GM23338 (cell line): ENCODE results near the gene FAXC. TPM values are rescaled to one million over a fixed set of nuclear protein-coding genes. Genes with fewer than 3 reads are reported as not detected.
A peak's percentile ranks its signal among the peaks of the same experiment; 100 is the strongest.
"Not testable (repeated sequence)": the region's sequence is repeated elsewhere in the genome, so short reads cannot be mapped to it uniquely, and the experiment has no call there.

Experiments used
- ATAC-seq: fragments of 200-7000 bp; cut with Tn5 transposase; 3 replicates; pipeline ENCODE4 v1.9.1; 2020
- DNase-seq: peaks from one replicate; pipeline ENCODE4 v3.0.0-alpha.2; 2015; ENCODE audit warnings: low spot score
- H2AFZ ChIP-seq: fragments of 200-600 bp; sonication (generic); 2 replicates; pipeline ENCODE4 v1.8.0; 2016; ENCODE audit warnings: antibody characterized with exemption, mild to moderate bottlenecking, moderate library complexity
- H3F3A ChIP-seq: fragments of 200-600 bp; sonication (generic); replicated peaks from 2 replicates; pipeline ENCODE4 v1.8.0; 2017; ENCODE audit warnings: antibody characterized with exemption, mixed run types, low read depth
- H3K27ac ChIP-seq: fragments of 200-600 bp; sonication (generic); 2 replicates; pipeline ENCODE4 v1.6.1; 2016; ENCODE audit warnings: low read depth
- H3K27me3 ChIP-seq: fragments of 200-600 bp; sonication (generic); 2 replicates; pipeline ENCODE4 v1.8.0; 2016; ENCODE audit warnings: mild to moderate bottlenecking, mixed run types, moderate library complexity; ENCODE audit not compliant: insufficient read depth
- H3K36me3 ChIP-seq: fragments of 200-600 bp; sonication (generic); 2 replicates; pipeline ENCODE4 v1.8.0; 2016; ENCODE audit warnings: mild to moderate bottlenecking; ENCODE audit not compliant: insufficient read depth
- H3K4me1 ChIP-seq: fragments of 200-600 bp; sonication (generic); 2 replicates; pipeline ENCODE4 v1.8.0; 2016; ENCODE audit warnings: mild to moderate bottlenecking, moderate library complexity; ENCODE audit not compliant: insufficient read depth
- H3K4me2 ChIP-seq: fragments of 200-600 bp; sonication (generic); 2 replicates; pipeline ENCODE4 v1.7.1; 2017; ENCODE audit warnings: mixed run types
- H3K4me3 ChIP-seq: fragments of 200-600 bp; sonication (generic); 2 replicates; pipeline ENCODE4 v1.6.1; 2016; ENCODE audit warnings: mixed run types
- H3K79me2 ChIP-seq: fragments of 200-600 bp; sonication (generic); replicated peaks from 2 replicates; pipeline ENCODE4 v1.8.0; 2017; ENCODE audit warnings: mild to moderate bottlenecking; ENCODE audit not compliant: insufficient read depth
- H3K9me2 ChIP-seq: fragments of 200-600 bp; sonication (generic); 2 replicates; pipeline ENCODE4 v1.8.0; 2017; ENCODE audit not compliant: insufficient read depth
- H4K20me1 ChIP-seq: fragments of 200-600 bp; sonication (generic); replicated peaks from 2 replicates; pipeline ENCODE4 v1.8.0; 2017; ENCODE audit warnings: mild to moderate bottlenecking; ENCODE audit not compliant: insufficient read depth
- H3K27ac Mint-ChIP-seq: 2 replicates; pipeline ENCODE4 v1.8.0; 2020; ENCODE audit warnings: inconsistent platforms, mild to moderate bottlenecking, moderate library complexity, mixed read lengths
- H3K27me3 Mint-ChIP-seq: 3 replicates; pipeline ENCODE4 v1.8.0; 2022; ENCODE audit warnings: low read depth, mild to moderate bottlenecking, moderate library complexity, mixed read lengths, inconsistent platforms; ENCODE audit not compliant: insufficient read depth, poor library complexity
- H3K36me3 Mint-ChIP-seq: 3 replicates; pipeline ENCODE4 v1.8.0; 2021; ENCODE audit warnings: low read depth, mild to moderate bottlenecking, inconsistent platforms, moderate library complexity, mixed read lengths
- H3K4me1 Mint-ChIP-seq: 3 replicates; pipeline ENCODE4 v1.8.0; 2020; ENCODE audit warnings: mild to moderate bottlenecking, inconsistent platforms, mixed read lengths
- H3K4me3 Mint-ChIP-seq: 3 replicates; pipeline ENCODE4 v1.8.0; 2021; ENCODE audit warnings: moderate library complexity, mild to moderate bottlenecking, inconsistent platforms, mixed read lengths
- H3K9me3 Mint-ChIP-seq: 3 replicates; pipeline ENCODE4 v1.8.0; 2020; ENCODE audit warnings: moderate library complexity, mild to moderate bottlenecking, inconsistent platforms, mixed read lengths
- CREB1 ChIP-seq: fragments of 250-450 bp; sonication (Bioruptor Pico); IDR thresholded peaks from 2 replicates; pipeline ENCODE4 v1.5.0; 2020; ENCODE audit warnings: low read depth, mild to moderate bottlenecking, moderate library complexity
- NANOG ChIP-seq: IDR thresholded peaks from 2 replicates; pipeline ENCODE4 v1.6.1; 2016; ENCODE audit warnings: antibody characterized with exemption, borderline replicate concordance
- polyA plus RNA-seq: library from polyadenylated mRNA; unstranded; fragments of >200 nt; fragmentation: Nextera tagmentation; extraction: Ambion mirVana; gene quantifications from 2 replicates; pipeline ENCODE4 v1.2.1, GENCODE V29; 2016
- total RNA-seq: library from RNA; depleted of rRNA; stranded (reverse); fragments of >200 nt; shearing (Covaris generic); gene quantifications from 2 replicates; pipeline ENCODE4 v1.2.3, GENCODE V29; 2014
- TF ChIP-seq, protein P1 (sequence below): IDR thresholded peaks from one replicate; pipeline ENCODE4 v1.6.1; 2018; ENCODE audit warnings: antibody characterized with exemption; ENCODE audit not compliant: unreplicated experiment
- TF ChIP-seq, protein P2 (sequence below), 2 experiments: fragments of 200-600 bp in 1 of 2; sonication (generic) in 1 of 2; conservative IDR thresholded peaks; 2 replicates each; pipeline versions ENCODE4 v1.5.1 to v1.6.1; 2016 to 2017; ENCODE audit warnings: antibody characterized with exemption in 2 of 2, low read depth in 2 of 2, mild to moderate bottlenecking in 2 of 2, moderate library complexity in 1 of 2
- TF ChIP-seq, protein P3 (sequence below): IDR thresholded peaks from 2 replicates; pipeline ENCODE4 v1.6.1; 2016; ENCODE audit warnings: antibody characterized with exemption

The FAXC gene
- total and polyA plus RNA-seq, 2 experiments from 2014 or later, result 10.5 to 15.2 TPM

DNA sequence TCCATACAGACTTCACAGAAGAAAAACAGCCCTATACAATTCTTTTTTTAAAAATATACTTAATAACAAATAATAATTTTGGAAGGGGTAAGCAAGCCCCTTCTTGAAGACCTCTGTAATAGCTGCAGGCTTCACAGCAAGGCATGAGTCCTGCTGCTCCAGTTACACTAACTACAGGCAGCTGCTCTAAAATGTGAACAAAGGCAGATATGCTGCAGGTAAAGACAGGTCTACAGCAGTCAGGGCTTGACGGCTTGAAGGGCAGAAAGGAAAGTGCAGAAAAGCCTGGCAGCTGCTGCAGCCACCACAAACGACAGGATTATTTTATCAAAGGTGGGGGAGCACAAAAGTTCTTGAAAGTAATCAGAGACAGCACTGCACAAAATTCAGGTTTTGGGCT, 11.3 kb downstream of the FAXC start (continued):
- TF ChIP-seq, protein P1, sequence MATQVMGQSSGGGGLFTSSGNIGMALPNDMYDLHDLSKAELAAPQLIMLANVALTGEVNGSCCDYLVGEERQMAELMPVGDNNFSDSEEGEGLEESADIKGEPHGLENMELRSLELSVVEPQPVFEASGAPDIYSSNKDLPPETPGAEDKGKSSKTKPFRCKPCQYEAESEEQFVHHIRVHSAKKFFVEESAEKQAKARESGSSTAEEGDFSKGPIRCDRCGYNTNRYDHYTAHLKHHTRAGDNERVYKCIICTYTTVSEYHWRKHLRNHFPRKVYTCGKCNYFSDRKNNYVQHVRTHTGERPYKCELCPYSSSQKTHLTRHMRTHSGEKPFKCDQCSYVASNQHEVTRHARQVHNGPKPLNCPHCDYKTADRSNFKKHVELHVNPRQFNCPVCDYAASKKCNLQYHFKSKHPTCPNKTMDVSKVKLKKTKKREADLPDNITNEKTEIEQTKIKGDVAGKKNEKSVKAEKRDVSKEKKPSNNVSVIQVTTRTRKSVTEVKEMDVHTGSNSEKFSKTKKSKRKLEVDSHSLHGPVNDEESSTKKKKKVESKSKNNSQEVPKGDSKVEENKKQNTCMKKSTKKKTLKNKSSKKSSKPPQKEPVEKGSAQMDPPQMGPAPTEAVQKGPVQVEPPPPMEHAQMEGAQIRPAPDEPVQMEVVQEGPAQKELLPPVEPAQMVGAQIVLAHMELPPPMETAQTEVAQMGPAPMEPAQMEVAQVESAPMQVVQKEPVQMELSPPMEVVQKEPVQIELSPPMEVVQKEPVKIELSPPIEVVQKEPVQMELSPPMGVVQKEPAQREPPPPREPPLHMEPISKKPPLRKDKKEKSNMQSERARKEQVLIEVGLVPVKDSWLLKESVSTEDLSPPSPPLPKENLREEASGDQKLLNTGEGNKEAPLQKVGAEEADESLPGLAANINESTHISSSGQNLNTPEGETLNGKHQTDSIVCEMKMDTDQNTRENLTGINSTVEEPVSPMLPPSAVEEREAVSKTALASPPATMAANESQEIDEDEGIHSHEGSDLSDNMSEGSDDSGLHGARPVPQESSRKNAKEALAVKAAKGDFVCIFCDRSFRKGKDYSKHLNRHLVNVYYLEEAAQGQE, result no peak
- TF ChIP-seq NANOG, result no peak
- TF ChIP-seq CREB1, result no peak

DNA sequence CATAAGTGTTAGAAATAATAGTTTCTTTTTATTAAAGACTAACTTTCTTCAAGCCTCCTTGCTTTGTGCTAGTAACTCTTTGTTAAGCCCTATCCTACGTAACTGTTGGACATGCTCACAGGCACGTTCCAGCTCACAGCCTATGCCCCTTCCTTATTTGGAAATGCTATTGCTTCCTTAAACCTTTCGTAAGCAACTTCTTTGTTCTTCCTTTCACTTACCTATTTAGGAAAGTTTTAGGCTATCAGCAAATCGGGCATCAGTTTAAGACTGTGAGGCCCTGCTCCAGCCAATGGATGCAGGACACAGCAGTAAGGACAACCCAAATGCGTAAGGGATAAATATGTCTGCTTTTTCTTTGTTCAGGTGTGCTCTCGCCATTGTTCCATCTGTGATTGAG, 14.2 kb downstream of the FAXC start:
- H3K4me1 ChIP-seq, H3K9me2 ChIP-seq, H3K79me2 ChIP-seq, H3K9me3 Mint-ChIP-seq, H2AFZ ChIP-seq, H3K4me3 Mint-ChIP-seq, H3K4me2 ChIP-seq, H3K27me3 Mint-ChIP-seq, H3K4me3 ChIP-seq, H3F3A ChIP-seq, H3K27me3 ChIP-seq, H3K36me3 ChIP-seq, H3K36me3 Mint-ChIP-seq, H4K20me1 ChIP-seq: not testable (repeated sequence)
- ATAC-seq, result peak; percentile 49
- H3K27ac Mint-ChIP-seq, result peak overlapping the region; percentile 83
- H3K27ac ChIP-seq, result peak overlapping the region; percentile 57
- DNase-seq, result peak; percentile 61
- peaks cover 15% of the 10 kb centered on the region for H3K4me1 Mint-ChIP-seq

DNA sequence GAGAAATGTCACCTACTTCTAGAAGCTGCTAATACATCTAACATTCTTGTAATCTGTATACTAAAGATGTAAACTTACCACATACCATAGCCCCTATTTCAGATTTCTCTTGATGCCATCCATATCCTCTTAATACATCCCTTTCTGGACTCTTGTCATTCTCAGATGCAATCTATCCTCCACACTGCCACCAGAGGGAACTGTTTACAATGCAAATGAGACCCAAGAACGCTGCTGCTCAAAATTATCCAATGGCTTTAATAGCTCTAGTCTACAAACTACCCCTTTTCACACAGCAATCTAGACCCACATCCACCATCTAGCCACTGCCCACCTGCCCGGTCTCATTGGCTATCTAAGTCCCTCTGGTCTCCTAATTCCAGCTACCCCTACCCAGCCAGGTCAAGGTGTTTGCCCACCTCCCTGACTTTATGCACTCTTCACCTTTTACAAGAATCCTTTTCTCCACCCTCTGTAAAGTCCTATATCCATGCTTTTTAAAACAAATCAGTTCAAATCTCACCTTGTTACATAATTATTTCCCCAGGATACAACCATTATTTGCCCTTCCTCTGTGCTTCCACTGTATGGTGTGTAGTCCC, 14.8 kb downstream of the FAXC start:
- Histone ChIP-seq H3K27ac (peak overlapping the region; percentile 57), H3K4me2 (no peak overlapping the region), H3K4me3 (no peak overlapping the region), H3K36me3 (no peaks in the 10 kb centered on the region), H3F3A (no peaks in the 10 kb centered on the region), H3K27me3 (no peaks in the 10 kb centered on the region), H2AFZ (no peak overlapping the region), H3K9me2 (no peaks in the 10 kb centered on the region), H3K4me1 (no peaks in the 10 kb centered on the region; the same call in 1 of the 2 replicates), H3K79me2 (no peaks in the 10 kb centered on the region), H4K20me1 (no peaks in the 10 kb centered on the region)
- peaks cover 15% of the 10 kb centered on the region for H3K4me1 Mint-ChIP-seq
- ATAC-seq, result peak; percentile 76
- TF ChIP-seq, protein P2, sequence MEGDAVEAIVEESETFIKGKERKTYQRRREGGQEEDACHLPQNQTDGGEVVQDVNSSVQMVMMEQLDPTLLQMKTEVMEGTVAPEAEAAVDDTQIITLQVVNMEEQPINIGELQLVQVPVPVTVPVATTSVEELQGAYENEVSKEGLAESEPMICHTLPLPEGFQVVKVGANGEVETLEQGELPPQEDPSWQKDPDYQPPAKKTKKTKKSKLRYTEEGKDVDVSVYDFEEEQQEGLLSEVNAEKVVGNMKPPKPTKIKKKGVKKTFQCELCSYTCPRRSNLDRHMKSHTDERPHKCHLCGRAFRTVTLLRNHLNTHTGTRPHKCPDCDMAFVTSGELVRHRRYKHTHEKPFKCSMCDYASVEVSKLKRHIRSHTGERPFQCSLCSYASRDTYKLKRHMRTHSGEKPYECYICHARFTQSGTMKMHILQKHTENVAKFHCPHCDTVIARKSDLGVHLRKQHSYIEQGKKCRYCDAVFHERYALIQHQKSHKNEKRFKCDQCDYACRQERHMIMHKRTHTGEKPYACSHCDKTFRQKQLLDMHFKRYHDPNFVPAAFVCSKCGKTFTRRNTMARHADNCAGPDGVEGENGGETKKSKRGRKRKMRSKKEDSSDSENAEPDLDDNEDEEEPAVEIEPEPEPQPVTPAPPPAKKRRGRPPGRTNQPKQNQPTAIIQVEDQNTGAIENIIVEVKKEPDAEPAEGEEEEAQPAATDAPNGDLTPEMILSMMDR (conservative IDR thresholded peaks at IDR 0.05; ENCODE audit: low read depth in 2 of 2), result peak; percentile 72 to 77
- TF ChIP-seq, protein P3, sequence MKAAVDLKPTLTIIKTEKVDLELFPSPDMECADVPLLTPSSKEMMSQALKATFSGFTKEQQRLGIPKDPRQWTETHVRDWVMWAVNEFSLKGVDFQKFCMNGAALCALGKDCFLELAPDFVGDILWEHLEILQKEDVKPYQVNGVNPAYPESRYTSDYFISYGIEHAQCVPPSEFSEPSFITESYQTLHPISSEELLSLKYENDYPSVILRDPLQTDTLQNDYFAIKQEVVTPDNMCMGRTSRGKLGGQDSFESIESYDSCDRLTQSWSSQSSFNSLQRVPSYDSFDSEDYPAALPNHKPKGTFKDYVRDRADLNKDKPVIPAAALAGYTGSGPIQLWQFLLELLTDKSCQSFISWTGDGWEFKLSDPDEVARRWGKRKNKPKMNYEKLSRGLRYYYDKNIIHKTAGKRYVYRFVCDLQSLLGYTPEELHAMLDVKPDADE, result no peak
- H3K9me3 Mint-ChIP-seq, result no peaks in the 10 kb centered on the region
- no peaks in the 10 kb centered on the region for H3K36me3 Mint-ChIP-seq
- peak overlapping the region; percentile 64 for H3K27ac Mint-ChIP-seq
- H3K4me3 Mint-ChIP-seq, result no peak overlapping the region; the same call in 2 of the 3 replicates
- H3K27me3 Mint-ChIP-seq, result peaks cover 3% of the 10 kb centered on the region
- peak; percentile 87 for DNase-seq
